Endothelial cell of umbilical vein (primary cell): Measurements from ENCODE around the gene MRO. TPM values are rescaled to one million over a fixed set of nuclear protein-coding genes. Genes with fewer than 3 reads are reported as not detected.

Experiments
- BruUV-seq: library from RNA; stranded (reverse); fragments of 400-500 nt; replicated peaks from 2 replicates; lab custom pipeline; 2021; lab: Mats Ljungman, UMichigan
- CTCF ChIA-PET: fragments of 300-600, 350-600 bp; sonication (Branson Sonifier 250); formaldehyde crosslinking; loops from one replicate; lab custom pipeline; 2021; ENCODE audit warnings: antibody characterized with exemption, inconsistent platforms; lab: Charles Lee
- POLR2A ChIA-PET: fragments of 300-600, 350-600 bp; sonication (Branson Sonifier 250); formaldehyde crosslinking; loops from one replicate; lab custom pipeline; 2021; ENCODE audit warnings: antibody characterized with exemption, inconsistent platforms; lab: Charles Lee
- DNase-seq: peaks from one replicate; pipeline ENCODE4 v3.0.0-alpha.2; 2011; ENCODE audit warnings: low read depth, low spot score
- FAIRE-seq: peaks from 2 replicates; lab custom pipeline; 2011; peaks lifted over from hg19 to GRCh38; lab: Jason Lieb, UNC
- H2AFZ ChIP-seq: 2 replicates; pipeline ENCODE4 v1.6.0; 2012; ENCODE audit warnings: low read depth, low read length, control low read depth, inconsistent platforms
- H3K27ac ChIP-seq: 2 replicates; pipeline ENCODE4 v1.5.1; 2011; ENCODE audit warnings: low read depth, mild to moderate bottlenecking, control low read depth, low read length, moderate library complexity; ENCODE audit not compliant: insufficient read depth
- H3K27me3 ChIP-seq, 2 experiments: 2 replicates each; pipeline versions ENCODE4 v1.6.0 to v1.6.1; 2011; ENCODE audit warnings: low read length in 2 of 2, mixed read lengths in 1 of 2; ENCODE audit not compliant: control insufficient read depth in 2 of 2, insufficient read depth in 2 of 2
- H3K36me3 ChIP-seq, 2 experiments: 2 replicates in 1 of 2; 3 replicates in 1 of 2; pipeline ENCODE4 v1.5.1; 2011; ENCODE audit warnings: low read length in 2 of 2, mild to moderate bottlenecking in 1 of 2, moderate library complexity in 1 of 2; ENCODE audit not compliant: control insufficient read depth in 2 of 2, insufficient read depth in 2 of 2; ENCODE audit errors: extremely low read depth in 1 of 2
- H3K4me1 ChIP-seq: 3 replicates; pipeline ENCODE4 v1.5.1; 2011; ENCODE audit warnings: mild to moderate bottlenecking, low read length; ENCODE audit not compliant: control insufficient read depth, insufficient read depth; ENCODE audit errors: extremely low read depth
- H3K4me2 ChIP-seq: 2 replicates; pipeline ENCODE4 v1.6.1; 2011; ENCODE audit warnings: low read length, control low read depth, mixed read lengths; ENCODE audit not compliant: insufficient read depth
- H3K4me3 ChIP-seq, 3 experiments: fragments of 200-600 bp in 1 of 3; sonication (generic), shearing (Covaris generic) in 1 of 3; replicated peaks in 1 of 3; 2 replicates each; pipeline ENCODE4 v1.5.1; 2011 to 2016; ENCODE audit warnings: control low read depth in 3 of 3, low read length in 3 of 3, mild to moderate bottlenecking in 2 of 3, inconsistent platforms in 1 of 3, low read depth in 1 of 3, moderate library complexity in 1 of 3; ENCODE audit not compliant: insufficient read depth in 1 of 3
- H3K79me2 ChIP-seq: 2 replicates; pipeline ENCODE4 v1.6.0; 2012; ENCODE audit warnings: low read length, inconsistent platforms; ENCODE audit not compliant: control insufficient read depth, insufficient read depth
- H3K9ac ChIP-seq: replicated peaks from 2 replicates; pipeline ENCODE3; 2011; ENCODE audit warnings: low read length, control low read depth; ENCODE audit not compliant: insufficient read depth; ENCODE audit errors: extremely low read depth
- H3K9me1 ChIP-seq: replicated peaks from 3 replicates; pipeline ENCODE4 v1.6.0; 2011; ENCODE audit warnings: mild to moderate bottlenecking, low read length; ENCODE audit not compliant: control insufficient read depth, insufficient read depth; ENCODE audit errors: extremely low read depth
- H3K9me3 ChIP-seq: replicated peaks from 2 replicates; pipeline ENCODE4 v1.5.1; 2012; ENCODE audit warnings: low read length, inconsistent platforms; ENCODE audit not compliant: control insufficient read depth, insufficient read depth
- H4K20me1 ChIP-seq: replicated peaks from 2 replicates; pipeline ENCODE3; 2011; ENCODE audit warnings: mild to moderate bottlenecking, low read length; ENCODE audit not compliant: control insufficient read depth, insufficient read depth; ENCODE audit errors: extremely low read depth
- EZH2 ChIP-seq: IDR thresholded peaks from 2 replicates; pipeline ENCODE4 v1.6.1; 2012; ENCODE audit warnings: borderline replicate concordance, low read depth, mild to moderate bottlenecking, moderate library complexity, low read length, inconsistent platforms; ENCODE audit not compliant: severe bottlenecking
- FOS ChIP-seq: IDR thresholded peaks from 2 replicates; pipeline ENCODE4 v1.6.1; 2011; ENCODE audit warnings: mild to moderate bottlenecking, low read length, moderate library complexity, borderline replicate concordance; ENCODE audit not compliant: insufficient read depth
- GATA2 ChIP-seq: IDR thresholded peaks from 2 replicates; pipeline ENCODE4 v1.7.0; 2011; ENCODE audit warnings: low read depth, mild to moderate bottlenecking, moderate library complexity, mixed read lengths, low read length; ENCODE audit not compliant: insufficient read length, insufficient read depth
- MYC ChIP-seq: IDR thresholded peaks from one replicate; pipeline ENCODE4 v1.6.1; 2011; ENCODE audit warnings: mild to moderate bottlenecking, low read depth, low read length
- POLR2A ChIP-seq: IDR thresholded peaks from 2 replicates; pipeline ENCODE4 v1.6.1; 2012; ENCODE audit warnings: low read depth, mild to moderate bottlenecking, control low read depth, low read length
- POLR2AphosphoS5 ChIP-seq: IDR thresholded peaks from 2 replicates; pipeline ENCODE4 v1.6.1; 2012; ENCODE audit warnings: low read depth, mild to moderate bottlenecking, control low read depth, low read length, moderate library complexity; ENCODE audit not compliant: insufficient read depth
- dilution Hi-C: fragments of 300-500 bp; cut with MboI; formaldehyde crosslinking; loops from one replicate; pipeline ENCODE4 v1.15.0; 2019; ENCODE audit warnings: low sequenced_read_pairs; ENCODE audit not compliant: extremely low pct_ligation_motif_present
- intact Hi-C: fragments of 100-400 bp; cut with micrococcal nuclease; formaldehyde crosslinking; loops from one replicate; pipeline ENCODE4 v1.10.0; 2022
- polyA plus RNA-seq, 4 experiments: library from polyadenylated mRNA; depleted of rRNA in 3 of 4; stranded (reverse) in 3 of 4; unstranded in 1 of 4; fragments of >200 nt; gene quantifications; 2 replicates each; pipeline versions ENCODE4 v1.2.1 to v1.2.3, GENCODE V29; 2011 to 2012; ENCODE audit warnings: missing spikeins in 1 of 4
- total RNA-seq: library from RNA; stranded (reverse); gene quantifications from 2 replicates; pipeline ENCODE4 v1.2.3, GENCODE V29; 2021
- TF ChIP-seq, protein P1 (sequence below), 2 donors: IDR thresholded peaks; 1 replicate in 1 of 2; 2 replicates in 1 of 2; pipeline ENCODE4 v1.5.1; 2011; ENCODE audit warnings: low read length in 2 of 2, mild to moderate bottlenecking in 2 of 2, moderate library complexity in 2 of 2, control low read depth in 1 of 2, inconsistent platforms in 1 of 2, low read depth in 1 of 2; ENCODE audit not compliant: insufficient read depth in 1 of 2; ENCODE audit errors: extremely low read depth in 1 of 2
- TF ChIP-seq, protein P2 (sequence below): IDR thresholded peaks from 2 replicates; pipeline ENCODE4 v1.6.1; 2011; ENCODE audit not compliant: insufficient read depth, insufficient read length

The MRO gene
- total and polyA plus RNA-seq, 2 donors (not counting 3 experiments of a cell fraction or from before 2014, with no cell fraction given), result not detected

DNA sequence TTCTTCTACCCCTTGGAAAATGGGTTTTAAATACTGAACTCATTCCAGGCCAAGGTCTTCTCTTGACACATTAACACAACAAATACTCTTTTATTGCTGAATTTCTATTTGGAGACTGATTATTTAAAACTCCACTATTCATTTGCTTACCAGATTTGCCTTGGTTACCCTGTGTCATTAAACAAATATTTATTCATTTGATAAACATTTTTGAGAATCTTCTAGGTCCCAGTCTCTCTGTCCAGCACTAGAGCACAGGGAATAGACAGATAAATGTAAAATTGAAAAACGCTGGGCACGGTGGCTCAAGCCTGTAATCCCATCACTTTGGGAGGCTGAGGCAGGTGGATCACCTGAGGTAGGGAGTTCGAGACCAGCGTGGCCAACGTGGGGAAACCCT, 9.8 kb upstream of the MRO start:
- no peak for FAIRE-seq
- Histone ChIP-seq H3K27me3 (peaks cover 0 to 3% of the 10 kb centered on the region in 2 experiments), H3K36me3 (no peaks in the 10 kb centered on the region), H3K79me2 (no peaks in the 10 kb centered on the region), H3K4me3 (no peak overlapping the region), H3K4me1 (no peaks in the 10 kb centered on the region), H3K9me1 (no peaks in the 10 kb centered on the region), H3K27ac (no peak overlapping the region), H3K4me2 (no peak overlapping the region), H2AFZ (no peak overlapping the region), H3K9me3 (no peaks in the 10 kb centered on the region), H3K9ac (no peak overlapping the region), H4K20me1 (no peaks in the 10 kb centered on the region)
- intact Hi-C loops, result no loop called here
- POLR2A ChIA-PET, result no interaction called here
- no TSS peak for BruUV-seq
- TF ChIP-seq POLR2AphosphoS5 (no peak), FOS (no peak), POLR2A (no peak), EZH2 (no peak), GATA2 (no peak), MYC (no peak)
- TF ChIP-seq, protein P1, sequence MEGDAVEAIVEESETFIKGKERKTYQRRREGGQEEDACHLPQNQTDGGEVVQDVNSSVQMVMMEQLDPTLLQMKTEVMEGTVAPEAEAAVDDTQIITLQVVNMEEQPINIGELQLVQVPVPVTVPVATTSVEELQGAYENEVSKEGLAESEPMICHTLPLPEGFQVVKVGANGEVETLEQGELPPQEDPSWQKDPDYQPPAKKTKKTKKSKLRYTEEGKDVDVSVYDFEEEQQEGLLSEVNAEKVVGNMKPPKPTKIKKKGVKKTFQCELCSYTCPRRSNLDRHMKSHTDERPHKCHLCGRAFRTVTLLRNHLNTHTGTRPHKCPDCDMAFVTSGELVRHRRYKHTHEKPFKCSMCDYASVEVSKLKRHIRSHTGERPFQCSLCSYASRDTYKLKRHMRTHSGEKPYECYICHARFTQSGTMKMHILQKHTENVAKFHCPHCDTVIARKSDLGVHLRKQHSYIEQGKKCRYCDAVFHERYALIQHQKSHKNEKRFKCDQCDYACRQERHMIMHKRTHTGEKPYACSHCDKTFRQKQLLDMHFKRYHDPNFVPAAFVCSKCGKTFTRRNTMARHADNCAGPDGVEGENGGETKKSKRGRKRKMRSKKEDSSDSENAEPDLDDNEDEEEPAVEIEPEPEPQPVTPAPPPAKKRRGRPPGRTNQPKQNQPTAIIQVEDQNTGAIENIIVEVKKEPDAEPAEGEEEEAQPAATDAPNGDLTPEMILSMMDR (IDR thresholded peaks at IDR 0.05; ENCODE audit: extremely low read depth in 1 of 2, insufficient read depth in 1 of 2, low read depth in 1 of 2, low read length in 2 of 2), result no peak
- TF ChIP-seq, protein P2, sequence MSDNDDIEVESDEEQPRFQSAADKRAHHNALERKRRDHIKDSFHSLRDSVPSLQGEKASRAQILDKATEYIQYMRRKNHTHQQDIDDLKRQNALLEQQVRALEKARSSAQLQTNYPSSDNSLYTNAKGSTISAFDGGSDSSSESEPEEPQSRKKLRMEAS, result no peak
- DNase-seq, result no peak
- dilution Hi-C loops, result no loop called here
- CTCF ChIA-PET, result no interaction called here
